Osteoblast (primary cell): ENCODE data around the gene KRTDAP. TPM values are rescaled to one million over a fixed set of nuclear protein-coding genes. Genes with fewer than 3 reads are reported as not detected.

Source experiments
- DNase-seq: peaks from one replicate; pipeline ENCODE4 v3.0.0; 2011; ENCODE audit warnings: low spot score, mixed read lengths; ENCODE audit not compliant: insufficient read length; ENCODE audit errors: missing footprints
- H2AFZ ChIP-seq: 2 replicates; pipeline ENCODE4 v1.6.0; 2011; ENCODE audit warnings: mild to moderate bottlenecking, low read length
- H3K27ac ChIP-seq: 2 replicates; pipeline ENCODE4 v1.5.1; 2011; ENCODE audit warnings: mild to moderate bottlenecking, low read depth, low read length, moderate library complexity
- H3K27me3 ChIP-seq: 2 replicates; pipeline ENCODE4 v1.6.0; 2012; ENCODE audit warnings: mild to moderate bottlenecking, control low read depth, inconsistent platforms, low read length, moderate library complexity; ENCODE audit not compliant: insufficient read depth
- H3K36me3 ChIP-seq: 2 replicates; pipeline ENCODE4 v1.5.1; 2011; ENCODE audit warnings: mild to moderate bottlenecking, low read length, control low read depth, moderate library complexity; ENCODE audit not compliant: insufficient read depth
- H3K4me1 ChIP-seq: 2 replicates; pipeline ENCODE4 v1.5.1; 2011; ENCODE audit warnings: mild to moderate bottlenecking, low read length, control low read depth, moderate library complexity; ENCODE audit not compliant: insufficient read depth
- H3K4me2 ChIP-seq: 2 replicates; pipeline ENCODE4 v1.6.0; 2011; ENCODE audit warnings: mild to moderate bottlenecking, low read length; ENCODE audit not compliant: insufficient read depth
- H3K4me3 ChIP-seq: fragments of 200-600 bp; sonication (generic); 3 replicates; pipeline ENCODE4 v1.5.1; 2012; ENCODE audit warnings: mild to moderate bottlenecking, low read length, inconsistent platforms; ENCODE audit not compliant: insufficient read depth
- H3K79me2 ChIP-seq: 2 replicates; pipeline ENCODE4 v1.6.0; 2012; ENCODE audit warnings: mild to moderate bottlenecking, low read length, control low read depth, inconsistent platforms; ENCODE audit not compliant: insufficient read depth
- H3K9me3 ChIP-seq: 2 replicates; pipeline ENCODE4 v1.5.1; 2011; ENCODE audit warnings: low read depth, low read length, control low read depth
- H4K20me1 ChIP-seq: 2 replicates; pipeline ENCODE4 v1.6.0; 2012; ENCODE audit warnings: mild to moderate bottlenecking, low read length, control low read depth; ENCODE audit not compliant: insufficient read depth
- CTCF ChIP-seq: IDR thresholded peaks from 2 replicates; pipeline ENCODE4 v1.5.1; 2011; ENCODE audit warnings: mild to moderate bottlenecking, low read depth, low read length, moderate library complexity; ENCODE audit errors: extremely low read depth
- total RNA-seq: library from RNA; depleted of rRNA; stranded (reverse); fragments of >200 nt; gene quantifications from 2 replicates; pipeline ENCODE4 v1.2.3, GENCODE V29; 2012

KRTDAP gene
- total RNA-seq, 1 donor = not detected

DNA sequence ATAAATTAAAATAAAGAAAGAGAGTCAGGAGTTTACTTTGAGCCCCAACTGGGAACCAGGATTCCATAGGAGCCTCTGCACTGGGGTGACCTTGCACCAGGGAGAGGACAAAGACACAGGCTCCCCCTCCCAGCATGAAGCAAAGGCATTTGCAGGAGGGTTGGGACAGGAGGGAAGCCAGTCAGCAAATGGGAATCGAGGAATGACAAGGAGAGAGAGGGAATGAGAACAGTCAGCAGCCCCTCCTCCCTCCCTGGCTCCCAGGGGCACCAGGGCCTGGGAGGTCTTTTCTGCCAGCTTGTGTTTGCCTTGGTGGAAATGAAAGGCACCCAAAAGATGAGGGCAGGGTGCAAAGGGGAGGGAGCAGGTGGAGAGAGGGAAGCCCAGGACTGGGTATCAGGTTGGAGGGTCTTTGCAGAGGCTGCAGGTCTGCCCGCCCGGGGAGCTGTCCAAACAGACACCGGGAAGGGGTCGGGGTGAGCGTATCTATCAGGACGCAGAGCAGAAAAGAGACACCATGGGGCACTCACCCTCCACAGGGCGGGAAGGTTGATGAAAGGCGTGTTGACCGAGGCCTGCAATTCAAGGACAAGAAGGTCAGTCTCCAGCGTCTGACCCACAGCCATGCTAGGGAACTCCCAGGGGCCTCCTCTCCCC is 34.0 kb upstream of the KRTDAP start:
- TF ChIP-seq CTCF = no peak
- Histone ChIP-seq H4K20me1 (no peaks in the 10 kb centered on the region), H3K9me3 (no peaks in the 10 kb centered on the region), H3K27me3 (no peaks in the 10 kb centered on the region), H2AFZ (no peak overlapping the region), H3K4me1 (peaks cover 12% of the 10 kb centered on the region), H3K36me3 (no peaks in the 10 kb centered on the region), H3K4me3 (no peak overlapping the region), H3K4me2 (no peak overlapping the region), H3K27ac (no peak overlapping the region), H3K79me2 (no peaks in the 10 kb centered on the region)
- DNase-seq = peak; percentile 45

- Histone ChIP-seq H3K9me3 (no peaks in the 10 kb centered on the region), H3K36me3 (no peaks in the 10 kb centered on the region), H3K79me2 (no peaks in the 10 kb centered on the region), H2AFZ (no peak overlapping the region), H3K27me3 (no peaks in the 10 kb centered on the region), H3K27ac (no peak overlapping the region), H4K20me1 (no peaks in the 10 kb centered on the region), H3K4me3 (no peak overlapping the region), H3K4me1 (peaks cover 18% of the 10 kb centered on the region), H3K4me2 (no peak overlapping the region)
- TF ChIP-seq CTCF = no peak
- peak; percentile 53 for DNase-seq
Observed at GRCh38 chr19:35522745-35523327, 32.6 kb upstream of the KRTDAP start.

DNA sequence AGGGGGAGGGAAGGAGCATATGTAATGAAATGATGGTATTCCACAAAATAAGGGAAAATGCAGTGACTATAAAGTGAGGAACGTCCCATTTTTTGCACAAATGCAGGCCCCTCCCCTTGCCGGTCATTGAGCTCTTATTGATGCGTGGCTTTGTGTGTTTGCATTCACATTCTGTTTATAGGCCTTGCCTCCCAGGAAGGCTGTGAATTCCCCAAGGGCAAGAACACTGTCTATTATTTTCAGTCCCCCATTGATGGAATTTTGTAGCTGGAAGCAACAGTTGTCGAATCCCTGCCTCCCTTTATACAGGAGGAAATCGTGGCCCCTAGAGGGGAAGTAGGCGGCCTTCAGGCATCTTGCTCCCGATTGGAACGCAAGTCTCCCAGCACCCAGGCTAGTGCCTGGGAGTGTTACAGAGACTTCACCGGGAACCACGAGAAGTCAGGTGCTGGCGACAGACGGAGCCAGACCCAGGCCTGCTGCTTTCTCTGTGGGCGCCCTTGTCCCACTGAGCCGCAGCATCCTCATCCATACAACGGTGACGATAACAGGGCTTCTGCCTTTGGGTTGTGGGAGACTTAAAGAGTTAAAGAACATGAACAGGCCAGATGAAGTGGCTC is 31.0 kb upstream of the KRTDAP start:
- Histone ChIP-seq H3K4me3 (no peak overlapping the region), H3K9me3 (no peaks in the 10 kb centered on the region), H3K36me3 (no peaks in the 10 kb centered on the region), H3K79me2 (no peaks in the 10 kb centered on the region), H3K27me3 (no peaks in the 10 kb centered on the region), H2AFZ (no peak overlapping the region), H4K20me1 (no peaks in the 10 kb centered on the region), H3K4me2 (no peak overlapping the region), H3K4me1 (peaks cover 15% of the 10 kb centered on the region), H3K27ac (no peak overlapping the region)
- peak; percentile 63 for DNase-seq
- no peak for TF ChIP-seq CTCF

DNA sequence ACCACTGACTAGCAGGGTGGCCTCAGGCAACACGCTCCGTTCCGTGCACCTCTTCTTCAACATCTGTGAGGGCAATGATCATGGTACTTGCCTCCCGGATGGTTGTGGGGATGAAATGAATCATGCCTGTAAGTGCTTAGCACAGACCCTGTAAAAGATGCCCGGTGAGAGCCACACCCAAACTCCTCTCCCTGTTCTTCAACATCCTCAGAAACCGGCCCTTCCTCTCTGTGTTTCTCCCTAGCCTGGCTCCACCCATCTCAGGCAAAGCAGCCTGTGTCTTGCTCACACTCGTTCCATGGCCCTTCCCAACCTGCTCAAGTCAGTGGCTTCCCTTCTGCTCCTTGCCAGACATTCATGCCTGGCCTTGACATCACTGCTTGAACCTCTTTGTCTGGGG is 29.0 kb upstream of the KRTDAP start:
- H3K27me3 ChIP-seq = no peaks in the 10 kb centered on the region
- H3K9me3 ChIP-seq = no peaks in the 10 kb centered on the region
- no peaks in the 10 kb centered on the region for H3K79me2 ChIP-seq
- no peak overlapping the region for H3K4me3 ChIP-seq
- peak overlapping the region; percentile 25 for H2AFZ ChIP-seq
- no peaks in the 10 kb centered on the region for H4K20me1 ChIP-seq
- no peak overlapping the region for H3K4me2 ChIP-seq
- H3K4me1 ChIP-seq = peaks cover 20% of the 10 kb centered on the region
- TF ChIP-seq CTCF = no peak
- DNase-seq = peak; percentile 73
- H3K27ac ChIP-seq = peak overlapping the region; percentile 82
- no peaks in the 10 kb centered on the region for H3K36me3 ChIP-seq
